Inflammatory macrophage treated with lipopolysaccharide for 4 hours (primary cell): ENCODE data around the gene ISG20L2.

ENCODE experiments used
- DNase-seq: peaks from one replicate; pipeline ENCODE4 v3.0.0-alpha.2; 2020

The ISG20L2 gene

DNA sequence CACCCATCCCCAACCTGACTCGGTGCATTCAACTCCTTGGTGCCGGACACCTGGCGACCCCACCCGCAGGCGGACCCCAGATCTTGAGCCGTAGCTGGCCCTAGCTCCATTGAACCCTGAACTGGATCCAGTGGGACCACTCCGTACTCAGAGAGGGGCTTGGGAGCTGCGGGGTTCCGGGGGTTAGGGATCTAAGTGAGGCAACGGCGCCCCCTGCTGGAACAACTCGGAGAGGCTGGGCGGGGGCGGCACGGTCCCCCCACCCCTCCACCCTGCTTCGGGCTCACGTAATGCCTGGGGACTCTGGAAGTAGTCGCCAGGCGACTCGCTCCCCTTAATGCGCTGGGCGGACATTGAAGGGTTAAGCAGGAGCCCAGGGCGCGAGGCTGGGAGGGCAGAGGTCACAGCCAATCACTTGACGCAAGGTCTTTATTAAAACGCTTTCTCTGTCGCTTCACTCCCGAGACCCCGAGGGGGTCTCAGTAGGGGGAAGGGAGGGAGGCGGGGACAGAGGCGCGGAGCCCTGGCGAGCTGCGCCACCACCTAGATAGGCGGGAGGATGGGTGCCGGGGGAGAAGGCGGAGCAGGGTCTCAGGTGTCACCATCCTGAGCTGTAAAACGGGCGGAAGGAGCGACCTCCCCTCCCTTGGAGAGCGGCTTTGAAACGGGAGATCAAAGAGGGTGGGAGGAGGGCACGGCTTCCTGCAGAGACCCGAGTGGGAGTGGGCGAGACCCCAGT, 22.5 kb downstream of the ISG20L2 start:
- peak; percentile 52 for DNase-seq

DNA sequence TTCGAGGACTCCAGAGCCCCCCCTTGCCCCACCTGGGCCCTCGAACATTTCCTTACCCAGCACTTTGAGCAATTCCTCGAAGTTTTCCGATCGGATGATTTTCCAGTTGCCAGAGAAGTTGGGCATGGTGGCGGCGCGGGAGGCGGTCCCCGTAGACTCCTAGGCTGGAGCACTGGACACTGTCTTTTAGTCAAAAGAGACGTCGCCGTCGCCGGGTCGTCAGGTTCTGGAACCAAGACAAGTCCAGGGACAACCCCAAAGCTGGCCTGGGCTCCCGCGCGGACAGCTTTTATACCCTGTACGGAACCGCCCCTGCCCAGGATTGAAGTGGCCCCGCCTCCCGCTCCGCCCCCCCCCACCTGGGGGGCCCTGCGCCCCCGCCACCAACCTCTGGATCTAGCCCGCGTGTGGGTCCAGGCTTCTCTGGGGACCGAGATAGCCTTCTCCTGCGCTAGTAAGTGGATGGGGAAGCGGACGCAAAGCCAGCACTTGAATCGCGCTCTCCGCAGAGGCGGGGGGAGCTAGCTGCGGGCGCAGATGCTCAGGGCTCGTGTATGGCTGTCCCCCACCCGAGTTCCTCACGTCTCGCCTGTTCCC, 23.1 kb downstream of the ISG20L2 start, which contains the start of gene CRABP2:
Gene CRABP2, minus strand, starts transcription at position 263 of the 597 bp plus-strand sequence. Its CDS starts 137 bp downstream, at position 126.
- DNase-seq = no peak

DNA sequence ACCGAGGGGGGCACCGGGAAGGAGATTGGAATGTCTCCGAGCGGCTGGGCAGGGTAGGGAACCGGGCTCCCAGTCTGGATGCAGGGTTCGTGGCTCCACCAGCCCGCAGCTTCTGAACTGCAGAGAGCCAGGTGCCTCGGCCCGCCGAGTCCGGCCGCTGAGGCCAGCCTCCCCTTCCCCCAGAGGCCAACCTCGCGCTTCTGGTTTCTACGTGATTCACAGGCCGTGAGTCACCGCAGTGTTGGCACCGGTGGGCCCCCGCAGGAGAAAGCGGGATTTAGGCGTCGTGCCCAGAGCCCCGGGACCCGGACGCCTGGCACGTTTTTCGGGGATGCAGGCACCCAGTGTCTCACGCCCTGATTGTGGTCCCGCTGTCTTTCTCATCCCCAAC, 23.6 kb downstream of the ISG20L2 start:
- DNase-seq = peak; percentile 67

DNA sequence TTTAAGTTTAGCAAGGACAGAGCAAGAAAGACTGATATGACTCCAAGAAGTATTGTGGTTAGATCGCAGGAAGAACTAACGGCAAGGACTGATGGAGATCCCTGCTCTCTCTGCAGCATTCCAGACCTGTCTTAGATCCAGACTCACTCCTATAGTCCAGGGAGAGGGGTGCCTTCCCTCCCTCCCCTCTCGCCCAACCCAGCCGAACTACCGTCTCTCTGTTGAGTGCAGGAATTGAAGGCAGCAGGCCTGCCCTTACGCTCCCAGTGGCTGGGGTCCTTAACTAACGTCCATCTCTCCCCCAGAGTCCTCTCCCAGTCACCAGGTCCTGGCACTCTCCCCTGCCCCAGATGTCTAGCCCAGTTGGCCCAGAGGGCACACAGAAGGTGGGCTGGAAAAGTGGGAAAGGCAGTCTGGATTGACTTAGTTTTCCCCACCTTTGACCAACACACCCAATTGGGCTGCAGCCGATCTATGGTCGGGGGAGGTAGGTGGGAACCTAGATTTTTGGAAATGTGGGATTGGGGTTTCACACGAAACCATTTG, 24.3 kb downstream of the ISG20L2 start:
- no peak for DNase-seq

DNA sequence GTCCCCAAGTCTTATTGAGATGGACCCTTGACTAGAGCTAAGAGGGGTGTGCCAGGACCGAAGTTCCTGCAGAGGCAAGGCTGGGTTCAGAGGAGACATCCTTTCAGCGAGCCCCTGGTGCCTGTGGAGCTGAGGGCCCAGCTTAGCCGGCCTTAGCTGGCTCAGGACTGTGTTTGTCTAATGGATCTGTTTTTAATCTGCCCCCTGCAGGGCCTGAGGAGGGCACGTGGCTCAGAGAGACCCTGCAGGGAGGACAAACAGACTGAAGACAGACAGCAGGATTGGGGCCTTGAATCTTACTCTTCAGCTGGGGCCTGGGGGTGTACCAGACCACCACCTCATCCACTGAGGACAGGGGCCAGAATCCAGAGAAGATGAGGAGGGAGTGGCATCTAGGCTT, 24.8 kb downstream of the ISG20L2 start:
- DNase-seq = no peak

DNA sequence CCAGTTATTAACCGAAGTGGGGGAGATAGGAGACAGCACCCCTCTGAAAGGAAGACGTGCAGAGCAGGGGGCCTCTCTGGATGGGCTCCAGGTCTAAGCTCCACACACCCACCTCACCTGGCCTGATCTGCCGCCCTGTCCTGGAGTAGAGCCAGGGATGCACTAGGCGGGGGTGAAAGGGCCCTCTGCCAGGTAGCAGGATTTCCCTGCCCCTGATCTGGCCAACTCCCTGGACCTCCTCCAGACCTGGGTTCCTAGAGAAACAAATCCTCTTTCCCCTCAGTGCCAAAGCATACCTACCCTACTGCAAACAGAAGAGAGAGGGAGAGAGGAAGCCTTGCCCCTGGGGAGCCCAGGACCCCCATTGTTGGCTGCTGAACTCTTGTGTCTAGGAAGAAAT, 25.2 kb downstream of the ISG20L2 start:
- no peak for DNase-seq

DNA sequence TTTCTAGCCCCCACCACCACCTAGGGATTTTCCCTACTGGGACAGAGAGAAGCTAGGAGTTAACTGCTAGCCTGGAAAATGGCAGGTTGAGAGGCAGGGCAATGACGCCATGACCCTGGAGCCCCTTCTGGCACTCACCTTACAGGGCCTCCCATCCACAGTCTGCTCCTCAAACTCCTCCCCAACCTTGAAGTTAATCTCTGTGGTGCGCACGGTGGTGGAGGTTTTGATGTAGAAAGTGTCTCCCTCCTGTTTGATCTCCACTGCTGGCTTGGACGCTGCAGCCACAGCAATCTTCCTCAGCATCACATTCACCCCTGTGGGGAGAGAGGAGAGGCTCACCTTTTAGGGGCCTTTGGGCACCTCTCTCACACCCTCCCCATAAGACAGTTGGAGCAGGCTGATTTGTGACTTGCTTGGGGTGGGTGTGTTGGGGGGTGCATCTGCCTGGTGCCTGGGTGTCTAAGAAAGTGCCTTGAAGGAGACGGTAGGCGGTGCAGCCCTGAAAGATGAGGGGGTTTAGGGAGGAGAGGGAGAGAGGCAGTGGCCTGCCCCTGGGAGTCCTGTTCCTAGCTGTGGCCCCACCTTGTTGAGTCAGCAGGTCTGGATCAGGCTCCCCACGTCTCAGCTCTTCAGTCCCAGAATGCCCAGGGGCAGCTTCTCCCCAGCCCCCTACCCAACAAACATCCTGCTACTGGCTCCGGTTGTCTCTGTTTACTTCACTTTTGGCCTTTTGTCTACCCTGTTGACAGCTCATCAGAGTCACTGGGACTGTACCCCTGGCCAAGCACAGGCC, 27.6 kb downstream of the ISG20L2 start:
- no peak for DNase-seq

DNA sequence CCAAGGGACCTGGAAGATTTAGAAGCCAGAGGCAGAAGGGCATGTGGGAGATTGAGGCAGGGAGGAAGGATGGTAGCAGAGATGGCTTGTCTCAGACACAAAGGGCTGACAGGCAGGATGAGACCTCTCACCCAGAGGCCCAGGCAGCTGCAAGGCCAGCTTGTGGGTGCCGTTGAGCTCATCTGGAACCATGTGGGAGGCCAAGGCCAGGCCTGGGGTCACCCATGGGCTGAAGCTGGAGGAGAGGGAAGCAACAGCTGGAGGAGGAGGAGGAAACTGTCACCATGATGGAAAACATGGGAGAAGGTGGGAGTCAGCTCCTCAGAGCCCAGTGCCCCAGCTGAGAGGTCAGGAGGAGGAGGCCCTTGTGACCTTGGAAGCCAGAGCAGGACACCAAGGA, 29.6 kb downstream of the ISG20L2 start:
- peak; percentile 27 for DNase-seq

DNA sequence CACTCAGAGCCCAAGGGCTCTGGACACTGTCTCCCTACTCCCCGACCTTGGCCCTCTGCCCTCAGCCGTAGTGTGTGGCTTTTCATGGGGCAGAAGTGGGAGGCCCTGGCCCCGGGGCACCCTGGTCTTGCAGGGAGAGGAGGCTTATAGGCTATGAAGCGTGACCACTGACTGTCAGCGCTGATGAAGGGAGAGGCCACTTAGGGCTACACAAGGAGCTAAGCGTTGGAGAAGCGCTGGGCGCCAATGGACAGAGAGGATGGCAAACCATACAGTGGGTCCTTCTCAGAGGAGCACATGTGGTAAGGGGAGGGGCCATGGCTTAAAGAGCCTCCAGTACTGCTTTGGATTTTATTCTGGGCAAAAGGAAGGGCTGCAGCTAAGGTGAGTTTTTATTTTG, 31.1 kb downstream of the ISG20L2 start:
- DNase-seq = no peak

DNA sequence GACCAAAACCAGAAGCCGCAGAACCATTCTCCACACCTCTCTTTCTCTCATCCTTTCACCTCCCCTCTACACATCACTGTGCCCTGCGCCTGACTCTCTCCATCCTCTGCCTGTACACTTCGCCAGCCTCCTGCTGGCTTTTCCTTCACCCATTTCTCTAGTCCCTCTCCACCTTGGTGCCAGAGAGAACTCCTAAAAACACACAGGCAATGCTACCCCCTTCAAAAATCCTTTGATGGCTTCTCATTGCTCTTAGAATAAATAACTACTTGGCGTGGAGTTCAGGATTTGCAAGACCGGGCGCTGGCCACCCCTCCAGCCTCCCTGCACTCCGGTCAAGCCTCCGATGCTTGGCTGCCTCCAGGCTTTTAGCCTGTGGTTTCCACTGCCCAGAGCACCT, 31.8 kb downstream of the ISG20L2 start:
- DNase-seq = no peak

DNA sequence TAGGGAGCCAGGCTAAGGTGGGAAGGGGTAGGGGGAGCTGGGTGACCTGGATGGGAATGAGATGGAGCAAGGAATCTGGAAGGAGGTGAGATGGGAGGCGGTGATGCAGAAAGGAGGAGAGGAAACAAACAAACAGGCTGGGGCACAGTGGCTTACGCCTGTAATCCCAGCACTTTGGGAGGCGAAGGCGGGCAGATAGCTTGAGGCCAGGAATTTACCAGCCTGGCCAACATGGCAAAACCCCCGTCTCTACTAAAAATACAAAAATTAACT, 33.9 kb downstream of the ISG20L2 start:
- no peak for DNase-seq

DNA sequence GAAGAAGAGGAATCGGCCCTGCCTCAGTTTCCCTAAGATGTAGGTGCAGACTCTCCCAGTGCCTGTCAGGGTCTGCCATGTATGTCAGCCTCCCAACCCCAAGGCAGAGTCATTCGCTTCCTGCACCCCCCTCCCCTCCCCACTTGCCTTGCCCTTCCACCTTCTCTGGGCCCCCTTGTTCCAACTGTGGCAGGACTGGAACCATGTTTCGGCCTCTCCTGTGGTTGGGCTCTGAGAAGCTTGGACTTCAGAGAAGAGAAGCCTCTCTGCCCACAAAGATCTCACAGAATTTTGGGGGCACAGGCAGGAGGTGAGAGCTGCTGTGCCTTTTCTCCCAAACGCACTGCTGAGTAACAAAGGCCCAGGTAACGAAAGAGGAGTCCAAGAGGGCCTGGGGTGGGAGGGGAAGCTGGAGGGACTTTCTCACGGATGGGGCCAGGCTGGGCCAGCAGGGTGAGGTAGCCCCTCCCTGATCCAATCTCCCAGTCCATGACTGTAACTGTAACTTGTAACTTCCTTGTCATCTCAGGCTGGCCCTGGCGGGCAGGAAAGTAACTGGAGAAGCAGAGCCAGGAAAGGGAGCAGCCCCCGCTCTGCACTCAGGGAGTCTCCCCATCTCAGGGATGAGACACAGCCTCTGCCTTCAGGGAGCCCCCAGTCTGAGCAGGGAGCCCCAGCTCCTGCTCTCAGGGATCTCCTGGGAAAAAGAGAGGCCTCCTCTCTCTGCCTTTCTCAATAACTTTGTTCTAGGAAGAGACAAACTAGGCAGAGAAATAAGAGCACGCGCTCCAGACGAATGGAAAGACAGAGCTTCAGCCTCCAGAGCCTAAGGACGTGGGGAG, 34.5 kb downstream of the ISG20L2 start:
- peak; percentile 22 for DNase-seq

DNA sequence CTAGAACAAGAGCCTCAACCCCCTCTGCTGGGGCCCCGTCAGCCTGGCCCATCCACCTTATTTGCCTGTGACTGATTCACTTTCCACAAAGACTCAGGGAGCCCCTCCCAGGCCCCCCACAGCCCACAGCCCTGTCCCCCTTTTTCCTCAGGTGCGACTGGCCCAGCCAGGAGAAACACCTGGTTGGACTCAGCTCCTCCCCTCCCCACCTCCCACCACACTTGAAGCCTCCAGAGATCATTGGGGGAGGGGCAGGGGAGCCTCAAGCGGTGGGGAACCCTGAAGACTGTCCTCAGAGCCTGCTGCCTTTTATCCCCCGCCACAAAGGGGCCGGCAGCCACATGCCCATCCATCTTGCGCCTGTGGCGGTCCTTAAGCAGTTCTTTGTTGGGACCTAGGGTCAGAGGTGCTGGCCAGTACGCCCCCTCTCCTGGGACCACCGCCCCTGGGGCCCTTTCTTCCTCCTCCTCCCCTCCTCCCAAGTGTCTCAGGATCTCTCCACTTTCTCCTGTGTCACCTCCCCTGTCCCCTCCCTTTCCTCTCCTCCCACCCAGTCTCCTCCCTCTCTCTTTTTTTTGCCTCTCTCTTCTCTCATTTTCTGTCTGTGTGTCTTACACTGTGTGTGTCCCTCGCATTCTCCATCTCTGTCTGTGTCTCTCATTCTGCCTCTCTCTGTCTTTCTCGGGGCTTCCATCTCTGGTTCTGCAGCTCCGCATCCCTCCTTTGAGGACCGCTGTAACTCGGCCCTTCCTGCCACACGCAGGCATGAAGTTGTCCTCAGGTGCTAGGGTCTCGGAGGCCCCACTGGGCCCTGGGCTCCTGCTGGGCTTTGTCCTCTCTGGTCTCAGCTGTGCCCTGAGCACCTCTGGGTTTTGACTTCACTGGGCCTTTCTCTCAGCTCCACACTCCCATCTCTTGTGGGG, 35.4 kb downstream of the ISG20L2 start:
- DNase-seq = no peak

DNA sequence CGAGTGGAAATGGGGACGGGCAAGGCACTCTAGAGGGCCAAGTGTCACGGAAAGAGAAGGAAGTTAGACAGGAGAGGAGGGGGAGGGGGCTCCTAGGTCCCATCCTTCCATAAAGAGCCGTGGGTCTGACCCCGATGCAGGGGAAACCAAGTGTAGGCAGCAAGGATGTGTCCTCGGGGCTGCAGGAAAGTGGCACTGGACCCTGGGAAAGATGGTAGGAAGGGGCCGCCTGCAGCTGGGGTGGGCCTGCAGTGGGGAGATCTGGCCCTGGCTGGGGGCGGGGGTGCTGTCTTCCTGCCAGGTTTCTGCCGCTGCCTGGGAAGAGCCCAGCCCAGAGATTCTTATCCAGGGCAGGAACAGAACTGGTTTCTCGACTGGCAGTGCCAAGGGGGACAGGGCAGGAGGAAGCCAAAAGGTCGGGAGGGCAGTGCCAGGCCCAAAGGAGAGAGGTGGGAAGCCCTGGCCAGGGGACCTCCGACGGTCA, 36.1 kb downstream of the ISG20L2 start:
- no peak for DNase-seq

DNA sequence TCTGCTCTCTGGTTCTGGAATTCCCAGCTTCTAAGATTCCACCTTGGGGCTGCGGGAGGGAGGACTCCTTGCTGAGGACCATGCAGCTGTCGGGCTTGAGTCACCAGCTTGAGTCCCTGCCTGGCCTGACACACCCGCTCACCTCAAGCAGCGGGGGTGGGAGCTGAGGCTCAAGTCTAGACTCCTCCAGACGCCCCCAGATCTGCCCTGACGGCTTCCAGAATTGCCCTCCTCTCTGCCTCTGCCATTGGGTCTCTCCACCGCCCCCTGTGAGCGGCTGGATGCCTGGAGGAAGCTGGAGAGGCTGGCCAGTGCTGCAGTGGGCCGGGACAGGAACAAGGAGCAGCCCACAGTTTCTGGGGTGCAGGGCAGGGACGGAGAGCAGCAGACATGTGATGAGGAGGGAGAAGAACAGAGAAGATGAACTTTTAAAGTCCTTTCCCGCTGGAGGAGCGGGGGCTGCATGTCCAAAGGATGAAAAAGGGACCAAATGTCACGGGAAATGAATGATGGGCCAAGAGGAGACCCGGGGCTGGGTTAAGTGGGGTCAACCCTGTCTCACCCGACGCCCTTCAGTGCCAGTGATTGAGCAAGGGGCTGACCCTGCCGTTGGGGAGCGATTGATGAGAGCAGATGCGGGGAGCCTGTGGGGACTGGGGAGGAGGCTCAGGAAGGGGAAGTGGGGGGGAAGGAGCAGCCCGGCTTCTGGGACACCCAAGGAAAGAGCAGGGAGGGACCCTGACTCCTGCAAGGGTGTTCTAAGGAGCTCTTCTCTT, 36.7 kb downstream of the ISG20L2 start:
- peak; percentile 53 for DNase-seq

DNA sequence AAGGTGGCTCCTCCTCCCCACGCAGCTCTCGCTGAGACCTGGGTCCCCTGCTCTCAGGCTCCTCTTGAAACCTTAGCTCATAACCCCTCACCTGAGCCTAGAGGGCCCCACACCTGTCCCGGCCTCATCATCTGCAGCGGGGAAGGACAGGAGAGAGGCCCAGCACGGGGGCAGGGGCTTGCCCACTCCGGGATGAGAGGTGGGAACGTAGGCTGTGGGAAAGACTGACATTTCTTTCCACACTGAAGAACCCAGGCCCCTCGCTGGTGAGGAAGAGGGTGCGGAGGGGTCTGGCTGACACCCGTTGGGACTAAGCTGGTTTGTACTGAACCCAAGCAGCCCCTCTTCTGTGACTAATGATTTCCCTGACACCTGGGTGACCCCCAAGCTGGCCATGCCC, 37.4 kb downstream of the ISG20L2 start:
- DNase-seq = no peak

DNA sequence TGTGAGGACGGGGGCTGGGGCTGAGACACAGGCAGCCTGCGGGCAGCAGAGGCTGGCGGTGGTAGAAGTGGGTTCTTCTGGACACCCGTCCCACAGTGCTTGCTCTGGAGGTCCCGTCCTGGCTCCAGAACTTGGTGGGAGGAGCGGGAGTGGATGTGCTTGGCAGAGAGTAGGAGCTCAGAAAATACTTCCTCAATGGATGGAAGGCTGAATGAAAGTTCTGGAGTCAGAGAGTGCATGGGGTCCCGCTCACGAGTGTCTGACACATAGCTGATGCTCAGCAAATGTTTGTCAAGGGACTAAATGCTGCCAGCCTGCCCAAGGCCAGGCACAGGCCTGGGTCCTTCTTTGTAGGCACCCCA, 37.9 kb downstream of the ISG20L2 start:
- DNase-seq = peak; percentile 49

DNA sequence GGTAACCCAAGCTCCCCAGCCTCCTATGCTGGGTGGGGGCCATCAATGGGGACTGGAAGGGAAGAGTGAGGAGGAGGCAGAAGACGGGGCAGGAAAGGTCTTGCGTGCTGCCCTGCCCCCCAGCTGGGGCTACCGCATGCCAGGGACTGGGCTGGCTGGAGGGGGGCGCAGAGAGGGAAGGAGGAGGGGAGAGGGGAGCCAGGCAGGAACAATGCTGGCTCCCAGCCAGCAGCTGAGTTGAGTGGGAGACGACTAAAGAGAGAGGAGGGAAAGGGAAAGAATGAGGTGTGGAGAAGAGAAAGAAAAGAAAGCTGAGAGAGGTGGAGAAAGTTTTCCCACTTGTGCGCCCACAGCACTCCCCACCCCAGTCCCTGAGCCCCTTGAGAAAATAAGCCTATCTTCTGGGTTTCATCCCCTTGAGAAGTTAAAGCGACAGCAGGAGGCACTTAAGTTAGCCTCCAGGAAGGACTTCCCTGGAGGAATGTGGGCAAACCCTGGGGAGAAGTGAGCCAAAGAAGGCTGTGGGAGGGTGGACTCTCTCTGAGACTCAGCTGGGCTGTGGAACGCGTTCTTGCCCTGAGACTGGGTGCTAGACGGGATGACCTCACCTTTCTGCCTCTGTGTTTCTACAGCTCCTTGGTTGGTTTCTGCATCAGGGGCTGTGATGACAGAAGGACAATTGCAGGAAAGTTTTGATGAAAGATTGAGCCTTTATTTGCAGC, 38.5 kb downstream of the ISG20L2 start:
- peak; percentile 65 for DNase-seq

DNA sequence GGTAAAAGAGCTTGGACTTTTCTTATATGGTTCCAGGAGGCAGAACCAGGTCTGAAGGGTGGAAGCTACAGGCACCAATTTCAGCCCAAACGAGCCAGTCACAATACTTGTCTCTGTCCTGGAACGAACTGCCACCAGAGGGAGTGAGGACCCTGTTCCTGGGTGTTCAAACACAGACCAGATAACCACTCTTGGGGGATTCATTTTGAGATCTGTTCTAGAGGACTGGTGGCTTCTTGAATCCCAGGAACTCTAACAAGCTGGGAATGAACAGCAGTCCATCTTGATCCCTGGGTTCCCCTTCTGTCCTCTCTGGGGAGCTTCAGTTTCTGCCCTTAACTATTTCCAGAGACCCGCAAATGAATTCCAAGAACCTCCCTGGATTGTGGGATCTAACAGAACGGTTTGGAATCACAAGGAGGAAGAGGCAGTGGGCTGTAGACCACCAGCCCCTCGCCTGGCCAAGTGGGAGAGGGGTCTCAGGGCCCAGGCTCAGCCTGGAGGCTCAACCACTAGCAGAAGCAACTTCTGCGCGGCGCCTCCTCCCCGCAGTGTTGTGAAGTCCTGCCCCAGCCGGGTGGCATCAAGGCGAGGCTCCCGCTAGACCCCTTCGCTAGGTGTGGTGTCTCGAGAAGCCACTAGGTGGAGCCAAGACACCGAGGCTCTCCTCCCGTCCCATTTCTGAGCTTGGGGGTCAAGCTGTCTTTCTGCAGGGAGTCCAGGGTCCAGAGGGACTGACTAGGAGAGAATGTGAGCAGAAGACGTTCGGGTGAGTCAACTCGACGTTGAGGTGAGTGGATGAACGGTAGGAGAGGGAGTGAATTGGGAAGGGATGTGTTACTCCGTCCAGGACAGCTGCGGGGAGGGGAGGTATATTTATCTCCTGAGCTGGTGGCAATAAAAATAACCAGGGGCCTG, 39.3 kb downstream of the ISG20L2 start:
- DNase-seq = peak; percentile 74
